Astrocyte (in vitro differentiated cells and primary cell): ENCODE data around the gene PRDM11. TPM values are rescaled to one million over a fixed set of nuclear protein-coding genes. Genes with fewer than 3 reads are reported as not detected.

Source experiments
- DNase-seq: peaks from one replicate; pipeline ENCODE4 v3.0.0-alpha.2; 2010; ENCODE audit warnings: low read depth
- FAIRE-seq: peaks from 2 replicates; lab custom pipeline; 2011; peaks lifted over from hg19 to GRCh38; lab: Jason Lieb, UNC
- H2AFZ ChIP-seq: 2 replicates; pipeline ENCODE4 v1.6.0; 2012; ENCODE audit warnings: low read depth, low read length, inconsistent platforms
- H3K27ac ChIP-seq: 2 replicates; pipeline ENCODE4 v1.5.1; 2011; ENCODE audit warnings: low read depth, low read length, inconsistent platforms
- H3K27me3 ChIP-seq: 2 replicates; pipeline ENCODE4 v1.6.0; 2011; ENCODE audit warnings: low read length, inconsistent platforms; ENCODE audit not compliant: insufficient read depth
- H3K36me3 ChIP-seq: 2 replicates; pipeline ENCODE4 v1.5.1; 2011; ENCODE audit warnings: low read length, inconsistent platforms; ENCODE audit not compliant: insufficient read depth
- H3K4me1 ChIP-seq: 2 replicates; pipeline ENCODE4 v1.5.1; 2011; ENCODE audit warnings: low read length, inconsistent platforms; ENCODE audit not compliant: insufficient read depth
- H3K4me2 ChIP-seq: 2 replicates; pipeline ENCODE4 v1.6.0; 2012; ENCODE audit warnings: low read length, inconsistent platforms
- H3K4me3 ChIP-seq: 2 replicates; pipeline ENCODE4 v1.5.1; 2011; ENCODE audit warnings: low read depth, mild to moderate bottlenecking, low read length, inconsistent platforms; ENCODE audit not compliant: insufficient read depth
- H3K79me2 ChIP-seq: 2 replicates; pipeline ENCODE4 v1.6.0; 2012; ENCODE audit warnings: mild to moderate bottlenecking, low read length, inconsistent platforms; ENCODE audit not compliant: insufficient read depth
- H3K9ac ChIP-seq: 2 replicates; pipeline ENCODE4 v1.6.0; 2012; ENCODE audit warnings: mild to moderate bottlenecking, low read length, inconsistent platforms
- H3K9me3 ChIP-seq: 2 replicates; pipeline ENCODE4 v1.5.1; 2012; ENCODE audit warnings: low read depth, mild to moderate bottlenecking, low read length, inconsistent platforms; ENCODE audit not compliant: insufficient read depth
- H4K20me1 ChIP-seq: 2 replicates; pipeline ENCODE4 v1.6.0; 2012; ENCODE audit warnings: low read length, inconsistent platforms; ENCODE audit not compliant: insufficient read depth
- H3K27ac Mint-ChIP-seq: one replicate; pipeline ENCODE4 v1.8.0; 2021; ENCODE audit warnings: mild to moderate bottlenecking, mixed read lengths; ENCODE audit not compliant: unreplicated experiment
- H3K27me3 Mint-ChIP-seq: one replicate; pipeline ENCODE4 v1.8.0; 2021; ENCODE audit warnings: low read depth, mixed read lengths; ENCODE audit not compliant: unreplicated experiment
- H3K36me3 Mint-ChIP-seq: one replicate; pipeline ENCODE4 v1.8.0; 2021; ENCODE audit warnings: low read depth, mixed read lengths; ENCODE audit not compliant: unreplicated experiment
- H3K4me1 Mint-ChIP-seq: one replicate; pipeline ENCODE4 v1.8.0; 2021; ENCODE audit warnings: low read depth, mixed read lengths; ENCODE audit not compliant: unreplicated experiment
- H3K4me3 Mint-ChIP-seq: one replicate; pipeline ENCODE4 v1.8.0; 2021; ENCODE audit warnings: mild to moderate bottlenecking, moderate library complexity, mixed read lengths; ENCODE audit not compliant: unreplicated experiment
- H3K9me3 Mint-ChIP-seq: one replicate; pipeline ENCODE4 v1.8.0; 2021; ENCODE audit warnings: mild to moderate bottlenecking, mixed read lengths; ENCODE audit not compliant: unreplicated experiment
- CTCF ChIP-seq: IDR thresholded peaks from 2 replicates; pipeline ENCODE4 v1.5.1; 2011; ENCODE audit warnings: low read depth, mild to moderate bottlenecking, inconsistent platforms, low read length, moderate library complexity; ENCODE audit not compliant: insufficient read depth
- EZH2 ChIP-seq: IDR thresholded peaks from 2 replicates; pipeline ENCODE4 v1.6.1; 2012; ENCODE audit warnings: mild to moderate bottlenecking, low read length, inconsistent platforms; ENCODE audit not compliant: insufficient read depth
- total RNA-seq: library from RNA; stranded (reverse); gene quantifications from 2 replicates; pipeline ENCODE4 v1.2.1, GENCODE V29; 2021

The PRDM11 gene
- total RNA-seq, 1 donor from 2014 or later: 9.1 TPM

DNA sequence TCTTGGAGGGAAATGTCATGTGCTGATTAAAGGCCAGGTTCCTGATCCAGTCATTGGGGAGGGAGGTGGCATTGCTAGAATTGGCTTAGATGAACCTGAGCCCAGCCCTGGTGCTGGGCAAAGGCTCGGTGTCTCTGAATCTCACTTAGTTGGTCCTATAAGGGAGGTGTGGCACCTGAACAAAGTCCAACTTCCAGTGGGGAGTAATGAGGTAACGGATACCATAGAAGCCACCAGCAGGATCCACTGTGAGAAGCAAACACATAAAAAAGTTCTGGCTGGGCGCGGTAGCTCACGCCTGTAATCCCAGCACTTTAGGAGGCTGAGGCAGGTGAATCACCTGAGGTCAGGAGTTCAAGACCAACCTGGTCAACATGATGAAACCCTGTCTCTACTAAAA lies 26.6 kb downstream of the PRDM11 start:
- Mint-ChIP-seq H3K4me1 (peaks cover 1% of the 10 kb centered on the region), H3K4me3 (no peak overlapping the region), H3K27me3 (peaks cover 5% of the 10 kb centered on the region), H3K36me3 (no peaks in the 10 kb centered on the region), H3K27ac (no peak overlapping the region), H3K9me3 (no peaks in the 10 kb centered on the region)
- Histone ChIP-seq H3K9me3 (no peaks in the 10 kb centered on the region), H3K79me2 (no peaks in the 10 kb centered on the region), H3K36me3 (no peaks in the 10 kb centered on the region), H3K4me1 (no peaks in the 10 kb centered on the region), H3K27ac (no peak overlapping the region), H2AFZ (no peak overlapping the region), H3K27me3 (no peaks in the 10 kb centered on the region), H4K20me1 (peaks cover 12% of the 10 kb centered on the region), H3K9ac (no peak overlapping the region), H3K4me3 (no peak overlapping the region), H3K4me2 (no peak overlapping the region)
- FAIRE-seq (no peak), DNase-seq (no peak)
- TF ChIP-seq EZH2 (no peak), CTCF (no peak)

GRCh38 chr11:45174168-45174835 lies 27.9 kb downstream of the PRDM11 start:
- Histone ChIP-seq H3K9ac (no peak overlapping the region), H4K20me1 (peaks cover 12% of the 10 kb centered on the region), H2AFZ (no peak overlapping the region), H3K4me3 (no peak overlapping the region), H3K79me2 (no peaks in the 10 kb centered on the region), H3K4me1 (peaks cover 6% of the 10 kb centered on the region), H3K27me3 (no peaks in the 10 kb centered on the region), H3K9me3 (no peaks in the 10 kb centered on the region), H3K4me2 (no peak overlapping the region), H3K27ac (no peak overlapping the region), H3K36me3 (no peaks in the 10 kb centered on the region)
- FAIRE-seq: no peak
- H3K9me3 Mint-ChIP-seq: no peaks in the 10 kb centered on the region
- no peak overlapping the region for H3K27ac Mint-ChIP-seq
- TF ChIP-seq EZH2: no peak
- TF ChIP-seq CTCF: no peak
- peaks cover 5% of the 10 kb centered on the region for H3K27me3 Mint-ChIP-seq
- peaks cover 5% of the 10 kb centered on the region for H3K4me1 Mint-ChIP-seq
- no peak overlapping the region for H3K4me3 Mint-ChIP-seq
- DNase-seq: no peak
- no peaks in the 10 kb centered on the region for H3K36me3 Mint-ChIP-seq

GRCh38 chr11:45174963-45175362 lies 28.5 kb downstream of the PRDM11 start:
- Mint-ChIP-seq H3K27me3 (peaks cover 5% of the 10 kb centered on the region), H3K4me3 (no peak overlapping the region), H3K27ac (no peak overlapping the region), H3K36me3 (no peaks in the 10 kb centered on the region), H3K9me3 (no peaks in the 10 kb centered on the region), H3K4me1 (peaks cover 8% of the 10 kb centered on the region)
- TF ChIP-seq EZH2: no peak
- TF ChIP-seq CTCF: no peak
- Histone ChIP-seq H3K27me3 (no peaks in the 10 kb centered on the region), H2AFZ (no peak overlapping the region), H3K4me1 (peaks cover 12% of the 10 kb centered on the region), H4K20me1 (peaks cover 12% of the 10 kb centered on the region), H3K4me3 (no peak overlapping the region), H3K79me2 (no peaks in the 10 kb centered on the region), H3K9ac (no peak overlapping the region), H3K9me3 (no peaks in the 10 kb centered on the region), H3K36me3 (no peaks in the 10 kb centered on the region), H3K27ac (no peak overlapping the region), H3K4me2 (no peak overlapping the region)
- DNase-seq (no peak), FAIRE-seq (no peak)
